Measurements from ENCODE around the gene BMPR2.
"Not testable (repeated sequence)": the region's sequence is repeated elsewhere in the genome, so short reads cannot be mapped to it uniquely, and the experiment has no call there.

The BMPR2 gene

DNA sequence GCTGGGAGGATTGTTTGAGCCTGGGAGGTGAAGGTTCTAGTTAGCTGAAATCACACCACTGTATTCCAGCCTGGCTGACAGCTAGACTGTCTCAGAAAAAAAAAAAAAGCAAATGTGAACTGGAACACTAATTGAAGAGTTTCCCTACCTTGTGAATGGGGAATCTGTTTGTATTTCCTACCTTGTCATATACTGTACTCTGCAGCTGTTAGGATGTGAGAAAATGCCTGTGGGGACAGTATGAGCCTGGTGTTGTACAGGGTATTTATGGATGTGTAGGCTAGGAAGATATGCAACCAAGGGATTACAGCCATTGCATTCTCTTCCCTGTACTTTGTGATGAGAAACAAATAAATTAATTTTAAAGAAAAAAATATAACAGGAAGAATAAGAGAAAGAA, 145.3 kb downstream of the BMPR2 start:
- H3K27ac ChIP-seq (ENCODE audit: low read length, poor library complexity, severe bottlenecking): no peak overlapping the region
- H3K4me3 ChIP-seq (ENCODE audit: insufficient read depth in 1 of 2, low read depth in 1 of 2, low read length in 2 of 2): no peak overlapping the region
- no peaks in the 10 kb centered on the region for H3K4me1 ChIP-seq (ENCODE audit: control insufficient read depth, insufficient read depth, low read depth, low read length)
- no peak for DNase-seq
- H3K27me3 ChIP-seq (ENCODE audit: control insufficient read depth in 1 of 2, insufficient read depth in 1 of 2, low read length in 2 of 2): no peaks in the 10 kb centered on the region
- H3K18ac ChIP-seq (ENCODE audit: low read depth in 1 of 2, low read length in 2 of 2): no peak overlapping the region
- H2BK120ac ChIP-seq (ENCODE audit: low read depth, low read length): no peak overlapping the region
- no peak overlapping the region for H2AK5ac ChIP-seq (ENCODE audit: low read length, severe bottlenecking)
- H2BK15ac ChIP-seq (ENCODE audit: low read depth, poor library complexity, severe bottlenecking): no peak overlapping the region
- H3K9ac ChIP-seq (ENCODE audit: low read length): no peak overlapping the region
- H2AFZ ChIP-seq (ENCODE audit: low read depth, low read length): no peak overlapping the region
- no peak overlapping the region for H2BK12ac ChIP-seq (ENCODE audit: low read length in 2 of 2)
- H4K8ac ChIP-seq (ENCODE audit: low read length): no peak overlapping the region
- H3K4me2 ChIP-seq (ENCODE audit: low read length, poor library complexity, severe bottlenecking): no peak overlapping the region
- H3K9me3 ChIP-seq (ENCODE audit: control insufficient read depth, low read length): no peaks in the 10 kb centered on the region
- H3K79me1 ChIP-seq (replicated peaks; ENCODE audit: low read length, poor library complexity, severe bottlenecking): peaks cover 13% of the 10 kb centered on the region
- peaks cover 26 to 55% of the 10 kb centered on the region in 2 experiments for H3K36me3 ChIP-seq (ENCODE audit: control insufficient read depth in 1 of 2, insufficient read depth in 2 of 2, low read depth in 1 of 2, low read length in 2 of 2)
- no peak overlapping the region for H3K14ac ChIP-seq (ENCODE audit: low read length in 2 of 2)
- no peak overlapping the region for H3K23ac ChIP-seq (ENCODE audit: low read length in 2 of 2)
- H4K91ac ChIP-seq (ENCODE audit: low read length): no peak overlapping the region
- no peak overlapping the region for H3K4ac ChIP-seq (ENCODE audit: low read depth in 1 of 2, low read length in 2 of 2)
- H2BK5ac ChIP-seq (ENCODE audit: low read depth, low read length, poor library complexity, severe bottlenecking): no peak overlapping the region

DNA sequence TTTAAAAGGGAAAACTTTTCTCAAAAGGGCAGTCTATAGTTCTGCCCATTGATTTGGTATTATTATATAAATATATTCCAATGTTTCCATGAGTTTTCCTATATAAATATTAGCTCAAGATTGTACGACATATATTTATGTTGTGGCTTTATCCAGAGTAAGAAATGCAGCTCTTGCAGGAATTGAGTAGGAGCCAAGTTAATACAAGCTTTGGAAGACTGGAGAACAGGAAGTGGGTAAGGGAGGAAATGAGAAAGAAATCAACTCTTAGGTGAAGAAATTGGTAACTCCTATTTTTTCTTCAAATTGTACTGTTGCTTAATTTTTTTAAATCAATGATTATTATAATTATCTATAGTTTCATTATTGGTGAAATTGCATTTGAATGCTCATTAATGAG, 153.3 kb downstream of the BMPR2 start:
- Histone ChIP-seq H2BK15ac (ENCODE audit: low read depth, poor library complexity, severe bottlenecking) (no peak overlapping the region), H3K18ac (ENCODE audit: low read depth in 1 of 2, low read length in 2 of 2) (no peak overlapping the region), H3K79me1 (replicated peaks; ENCODE audit: low read length, poor library complexity, severe bottlenecking) (peaks cover 7% of the 10 kb centered on the region), H3K9me3 (ENCODE audit: control insufficient read depth, low read length) (no peaks in the 10 kb centered on the region), H3K36me3 (ENCODE audit: control insufficient read depth in 1 of 2, insufficient read depth in 2 of 2, low read depth in 1 of 2, low read length in 2 of 2) (peaks cover 12 to 34% of the 10 kb centered on the region in 2 experiments), H3K4me2 (ENCODE audit: low read length, poor library complexity, severe bottlenecking) (no peak overlapping the region), H3K23ac (ENCODE audit: low read length in 2 of 2) (no peak overlapping the region), H3K27ac (ENCODE audit: low read length, poor library complexity, severe bottlenecking) (no peak overlapping the region), H2AK5ac (ENCODE audit: low read length, severe bottlenecking) (no peak overlapping the region), H3K4me3 (ENCODE audit: insufficient read depth in 1 of 2, low read depth in 1 of 2, low read length in 2 of 2) (no peak overlapping the region), H3K27me3 (ENCODE audit: control insufficient read depth in 1 of 2, insufficient read depth in 1 of 2, low read length in 2 of 2) (no peaks in the 10 kb centered on the region), H4K91ac (ENCODE audit: low read length) (no peak overlapping the region), H3K4ac (ENCODE audit: low read depth in 1 of 2, low read length in 2 of 2) (no peak overlapping the region), H2BK12ac (ENCODE audit: low read length in 2 of 2) (no peak overlapping the region), H4K8ac (ENCODE audit: low read length) (no peak overlapping the region), H2AFZ (ENCODE audit: low read depth, low read length) (no peak overlapping the region), H2BK120ac (ENCODE audit: low read depth, low read length) (no peak overlapping the region), H3K4me1 (ENCODE audit: control insufficient read depth, insufficient read depth, low read depth, low read length) (no peaks in the 10 kb centered on the region), H2BK5ac (ENCODE audit: low read depth, low read length, poor library complexity, severe bottlenecking) (no peak overlapping the region), H3K9ac (ENCODE audit: low read length) (no peak overlapping the region), H3K14ac (ENCODE audit: low read length in 2 of 2) (no peak overlapping the region)
- DNase-seq: peak; percentile 55
- WGBS: 0% methylated on average over 1 of the region's 1 CpG

DNA sequence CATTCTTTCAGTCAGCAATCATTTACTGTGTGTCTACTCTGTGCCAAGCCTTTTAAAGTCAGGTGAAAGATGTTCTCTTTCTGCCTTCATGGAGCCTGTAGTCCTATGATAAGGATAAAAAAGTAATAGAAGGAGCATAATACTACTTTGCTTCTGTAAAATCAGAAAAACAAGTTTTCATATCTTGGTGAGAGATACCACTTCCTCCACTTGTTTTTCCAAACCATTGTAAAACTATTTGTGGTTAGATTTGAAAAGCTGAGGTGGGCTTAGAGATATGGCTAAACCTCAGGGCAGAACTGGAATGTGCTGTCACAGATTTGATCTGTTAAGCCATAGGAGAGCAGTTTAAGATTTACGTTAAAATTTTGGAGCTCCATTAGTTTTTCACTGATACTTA, 153.9 kb downstream of the BMPR2 start:
- Histone ChIP-seq H4K8ac (ENCODE audit: low read length) (no peak overlapping the region), H3K36me3 (ENCODE audit: control insufficient read depth in 1 of 2, insufficient read depth in 2 of 2, low read depth in 1 of 2, low read length in 2 of 2) (peaks cover 9 to 32% of the 10 kb centered on the region in 2 experiments), H3K27me3 (ENCODE audit: control insufficient read depth in 1 of 2, insufficient read depth in 1 of 2, low read length in 2 of 2) (no peaks in the 10 kb centered on the region), H2BK120ac (ENCODE audit: low read depth, low read length) (no peak overlapping the region), H2AK5ac (ENCODE audit: low read length, severe bottlenecking) (no peak overlapping the region), H3K27ac (ENCODE audit: low read length, poor library complexity, severe bottlenecking) (peak overlapping the region; percentile 49), H2BK15ac (ENCODE audit: low read depth, poor library complexity, severe bottlenecking) (no peak overlapping the region), H3K23ac (ENCODE audit: low read length in 2 of 2) (no peak overlapping the region), H3K4me3 (ENCODE audit: insufficient read depth in 1 of 2, low read depth in 1 of 2, low read length in 2 of 2) (no peak overlapping the region), H3K4ac (ENCODE audit: low read depth in 1 of 2, low read length in 2 of 2) (no peak overlapping the region), H3K4me2 (ENCODE audit: low read length, poor library complexity, severe bottlenecking) (peak overlapping the region; percentile 16), H2AFZ (ENCODE audit: low read depth, low read length) (no peak overlapping the region), H3K9me3 (ENCODE audit: control insufficient read depth, low read length) (no peaks in the 10 kb centered on the region), H3K9ac (ENCODE audit: low read length) (no peak overlapping the region), H4K91ac (ENCODE audit: low read length) (no peak overlapping the region), H3K18ac (ENCODE audit: low read depth in 1 of 2, low read length in 2 of 2) (no peak overlapping the region), H3K4me1 (ENCODE audit: control insufficient read depth, insufficient read depth, low read depth, low read length) (no peaks in the 10 kb centered on the region), H2BK5ac (ENCODE audit: low read depth, low read length, poor library complexity, severe bottlenecking) (no peak overlapping the region), H3K79me1 (replicated peaks; ENCODE audit: low read length, poor library complexity, severe bottlenecking) (peaks cover 5% of the 10 kb centered on the region), H2BK12ac (ENCODE audit: low read length in 2 of 2) (no peak overlapping the region), H3K14ac (ENCODE audit: low read length in 2 of 2) (no peak overlapping the region)
- DNase-seq: no peak
- WGBS: no CpG with 5 or more reads among the region's 1 CpG

DNA sequence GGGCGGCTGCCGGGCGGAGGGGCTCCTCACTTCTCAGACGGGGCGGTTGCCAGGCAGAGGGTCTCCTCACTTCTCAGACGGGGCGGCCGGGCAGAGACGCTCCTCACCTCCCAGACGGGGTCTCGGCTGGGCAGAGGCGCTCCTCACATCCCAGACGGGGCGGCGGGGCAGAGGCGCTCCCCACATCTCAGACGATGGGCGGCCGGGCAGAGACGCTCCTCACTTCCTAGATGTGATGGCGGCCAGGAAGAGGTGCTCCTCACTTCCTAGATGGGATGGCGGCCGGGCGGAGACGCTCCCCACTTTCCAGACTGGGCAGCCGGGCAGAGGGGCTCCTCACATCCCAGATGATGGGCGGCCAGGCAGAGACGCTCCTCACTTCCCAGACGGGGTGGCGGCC, 159.2 kb downstream of the BMPR2 start:
- peaks cover 11% of the 10 kb centered on the region for H3K79me1 ChIP-seq (replicated peaks; ENCODE audit: low read length, poor library complexity, severe bottlenecking)
- not testable (repeated sequence) for H3K27ac ChIP-seq (ENCODE audit: low read length, poor library complexity, severe bottlenecking); H2BK120ac ChIP-seq (ENCODE audit: low read depth, low read length); H3K27me3 ChIP-seq (ENCODE audit: control insufficient read depth in 1 of 2, insufficient read depth in 1 of 2, low read length in 2 of 2); H2BK12ac ChIP-seq (ENCODE audit: low read length in 2 of 2); H3K23ac ChIP-seq (ENCODE audit: low read length in 2 of 2); H2AK5ac ChIP-seq (ENCODE audit: low read length, severe bottlenecking); H2BK5ac ChIP-seq (ENCODE audit: low read depth, low read length, poor library complexity, severe bottlenecking); H3K18ac ChIP-seq (ENCODE audit: low read depth in 1 of 2, low read length in 2 of 2); H2BK15ac ChIP-seq (ENCODE audit: low read depth, poor library complexity, severe bottlenecking); H4K91ac ChIP-seq (ENCODE audit: low read length); H3K9me3 ChIP-seq (ENCODE audit: control insufficient read depth, low read length); H4K8ac ChIP-seq (ENCODE audit: low read length); H2AFZ ChIP-seq (ENCODE audit: low read depth, low read length); H3K4me2 ChIP-seq (ENCODE audit: low read length, poor library complexity, severe bottlenecking); H3K4ac ChIP-seq (ENCODE audit: low read depth in 1 of 2, low read length in 2 of 2); H3K9ac ChIP-seq (ENCODE audit: low read length); H3K4me3 ChIP-seq (ENCODE audit: insufficient read depth in 1 of 2, low read depth in 1 of 2, low read length in 2 of 2); H3K4me1 ChIP-seq (ENCODE audit: control insufficient read depth, insufficient read depth, low read depth, low read length); H3K14ac ChIP-seq (ENCODE audit: low read length in 2 of 2); DNase-seq
- peaks cover 14 to 28% of the 10 kb centered on the region in 2 experiments for H3K36me3 ChIP-seq (ENCODE audit: control insufficient read depth in 1 of 2, insufficient read depth in 2 of 2, low read depth in 1 of 2, low read length in 2 of 2)
- WGBS: no CpG with 5 or more reads among the region's 30 CpGs

Data from mesenchymal stem cell (in vitro differentiated cells and primary cell).